Heart left ventricle (tissue), 13 donors: Measurements from ENCODE around the gene APP.

ENCODE experiments used
- CTCF ChIP-seq, 12 donors: fragments of 200-600 bp; sonication (generic) in 4 of 12; IDR thresholded peaks; one replicate each; pipeline versions ENCODE4 v1.5.0 to v1.8.0; 2018 to 2022; ENCODE audit warnings: antibody characterized with exemption in 12 of 12, mild to moderate bottlenecking in 5 of 12
- POLR2A ChIP-seq, 2 donors: fragments of 450-650 bp; IDR thresholded peaks; one replicate each; pipeline ENCODE4 v1.6.1; 2017; ENCODE audit warnings: antibody characterized with exemption in 2 of 2, mild to moderate bottlenecking in 2 of 2, moderate library complexity in 2 of 2
- donor health status: ischemic (EF 13 %, LVEDD 7.1; RV severe dilation, severe dysfunction).
- donor health status: DM: no; HTN: yes; CAD: no.
- donor health status: DM: no; HTN: no; CAD: no.
- donor health status: ischemic (EF 25% LVEDD 6.9; RV normal size, moderate dysfunction).
- donor health status: ischemic (EF 25% LVEDD 5.7; RV mildly dilated, moderate dysfunction).
- donor health status: ischemic (EF 35%, LVEDD 5.7; RV mildly dilated, moderate dysfunction).
- donor health status: nonischemic (EF 11% LVEDD 7.7; RV severe dilation, severe dysfunction).
- donor health status: DM: yes; HTN: yes; CAD: no.
- donor health status: PGD.
- donor health status: ischemic (EF 29% LVEDD 5.4; RV normal size, mild dysfunction).
- donor health status: nonischemic (EF 23%, LVEDD 6.1; RV moderate dilation, normal function).

- no peak for TF ChIP-seq CTCF (IDR thresholded peaks at IDR 0.05)
- TF ChIP-seq POLR2A (IDR thresholded peaks at IDR 0.05): no peak
Measured at GRCh38 chr21:26061437-26061836, 109.1 kb downstream of the APP start.
